Measurements from ENCODE around the gene BCAS3.

DNA sequence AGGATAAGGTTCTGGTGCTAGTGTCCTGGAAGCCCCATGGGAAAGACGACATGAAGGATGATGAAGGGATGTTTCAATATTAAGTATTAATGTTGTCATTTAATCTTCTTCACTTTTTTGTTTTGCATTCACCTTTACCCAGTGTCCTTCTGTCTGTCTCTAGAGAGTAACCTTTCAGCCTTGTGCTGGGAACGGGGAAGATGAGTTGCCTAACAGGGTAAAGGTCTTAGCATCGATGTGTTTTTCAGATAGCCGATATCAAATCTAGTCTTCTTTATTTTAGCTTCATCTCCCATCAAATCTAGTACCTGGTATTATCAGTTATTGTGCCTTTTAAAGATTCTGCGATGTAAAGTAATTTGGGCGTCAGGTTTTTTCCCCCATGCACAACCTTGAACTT is 125.4 kb downstream of the BCAS3 start:
- TF ChIP-seq, protein P1, sequence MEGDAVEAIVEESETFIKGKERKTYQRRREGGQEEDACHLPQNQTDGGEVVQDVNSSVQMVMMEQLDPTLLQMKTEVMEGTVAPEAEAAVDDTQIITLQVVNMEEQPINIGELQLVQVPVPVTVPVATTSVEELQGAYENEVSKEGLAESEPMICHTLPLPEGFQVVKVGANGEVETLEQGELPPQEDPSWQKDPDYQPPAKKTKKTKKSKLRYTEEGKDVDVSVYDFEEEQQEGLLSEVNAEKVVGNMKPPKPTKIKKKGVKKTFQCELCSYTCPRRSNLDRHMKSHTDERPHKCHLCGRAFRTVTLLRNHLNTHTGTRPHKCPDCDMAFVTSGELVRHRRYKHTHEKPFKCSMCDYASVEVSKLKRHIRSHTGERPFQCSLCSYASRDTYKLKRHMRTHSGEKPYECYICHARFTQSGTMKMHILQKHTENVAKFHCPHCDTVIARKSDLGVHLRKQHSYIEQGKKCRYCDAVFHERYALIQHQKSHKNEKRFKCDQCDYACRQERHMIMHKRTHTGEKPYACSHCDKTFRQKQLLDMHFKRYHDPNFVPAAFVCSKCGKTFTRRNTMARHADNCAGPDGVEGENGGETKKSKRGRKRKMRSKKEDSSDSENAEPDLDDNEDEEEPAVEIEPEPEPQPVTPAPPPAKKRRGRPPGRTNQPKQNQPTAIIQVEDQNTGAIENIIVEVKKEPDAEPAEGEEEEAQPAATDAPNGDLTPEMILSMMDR (conservative IDR thresholded peaks at IDR 0.05) = no peak
- no peak for TF ChIP-seq ZFX (IDR thresholded peaks at IDR 0.05)

All from C4-2B (cell line).